D721Med (cell line): Measurements from ENCODE around the gene TPTE2.
A peak's percentile ranks its signal among the peaks of the same experiment; 100 is the strongest.
"Not testable (repeated sequence)": the region's sequence is repeated elsewhere in the genome, so short reads cannot be mapped to it uniquely, and the experiment has no call there.

ENCODE experiments used
- DNase-seq: peaks from one replicate; pipeline ENCODE4 v3.0.0; 2011; ENCODE audit warnings: low spot score; ENCODE audit not compliant: insufficient read length
- FAIRE-seq: peaks from 2 replicates; lab custom pipeline; 2011; peaks lifted over from hg19 to GRCh38; lab: Jason Lieb, UNC
- TF ChIP-seq, protein P1 (sequence below): IDR thresholded peaks from 2 replicates; pipeline ENCODE4 v1.5.1; 2012; ENCODE audit warnings: mild to moderate bottlenecking, control low read depth; ENCODE audit not compliant: insufficient read depth; ENCODE audit errors: missing control alignments

The TPTE2 gene

GRCh38 chr13:19439056-19439686 is 122.2 kb downstream of the TPTE2 start:
- DNase-seq, FAIRE-seq: not testable (repeated sequence)
- TF ChIP-seq, protein P1, sequence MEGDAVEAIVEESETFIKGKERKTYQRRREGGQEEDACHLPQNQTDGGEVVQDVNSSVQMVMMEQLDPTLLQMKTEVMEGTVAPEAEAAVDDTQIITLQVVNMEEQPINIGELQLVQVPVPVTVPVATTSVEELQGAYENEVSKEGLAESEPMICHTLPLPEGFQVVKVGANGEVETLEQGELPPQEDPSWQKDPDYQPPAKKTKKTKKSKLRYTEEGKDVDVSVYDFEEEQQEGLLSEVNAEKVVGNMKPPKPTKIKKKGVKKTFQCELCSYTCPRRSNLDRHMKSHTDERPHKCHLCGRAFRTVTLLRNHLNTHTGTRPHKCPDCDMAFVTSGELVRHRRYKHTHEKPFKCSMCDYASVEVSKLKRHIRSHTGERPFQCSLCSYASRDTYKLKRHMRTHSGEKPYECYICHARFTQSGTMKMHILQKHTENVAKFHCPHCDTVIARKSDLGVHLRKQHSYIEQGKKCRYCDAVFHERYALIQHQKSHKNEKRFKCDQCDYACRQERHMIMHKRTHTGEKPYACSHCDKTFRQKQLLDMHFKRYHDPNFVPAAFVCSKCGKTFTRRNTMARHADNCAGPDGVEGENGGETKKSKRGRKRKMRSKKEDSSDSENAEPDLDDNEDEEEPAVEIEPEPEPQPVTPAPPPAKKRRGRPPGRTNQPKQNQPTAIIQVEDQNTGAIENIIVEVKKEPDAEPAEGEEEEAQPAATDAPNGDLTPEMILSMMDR: peak; percentile 26

DNA sequence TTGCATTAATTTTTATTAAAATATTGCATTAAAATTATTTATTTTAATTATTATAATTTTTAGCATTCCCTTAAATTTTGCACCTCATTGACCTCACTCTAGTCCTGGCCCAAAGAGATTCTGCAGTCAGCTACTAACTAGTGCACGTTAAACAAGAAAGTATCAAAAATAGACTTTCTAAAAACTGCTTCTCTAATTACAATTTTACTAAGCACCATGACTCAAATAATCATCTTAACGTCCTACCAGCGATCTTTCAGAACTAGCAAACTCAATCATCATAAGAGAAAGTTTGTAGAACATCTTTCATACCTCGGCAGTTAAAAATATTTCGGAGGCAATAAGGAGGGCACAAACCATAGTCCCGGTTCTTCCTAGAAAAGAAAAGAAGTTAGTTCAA is 123.6 kb downstream of the TPTE2 start:
- FAIRE-seq, DNase-seq: not testable (repeated sequence)

- FAIRE-seq, DNase-seq: not testable (repeated sequence)
These were observed 139.1 kb downstream of the TPTE2 start for GRCh38 chr13:19422236-19422635.

DNA sequence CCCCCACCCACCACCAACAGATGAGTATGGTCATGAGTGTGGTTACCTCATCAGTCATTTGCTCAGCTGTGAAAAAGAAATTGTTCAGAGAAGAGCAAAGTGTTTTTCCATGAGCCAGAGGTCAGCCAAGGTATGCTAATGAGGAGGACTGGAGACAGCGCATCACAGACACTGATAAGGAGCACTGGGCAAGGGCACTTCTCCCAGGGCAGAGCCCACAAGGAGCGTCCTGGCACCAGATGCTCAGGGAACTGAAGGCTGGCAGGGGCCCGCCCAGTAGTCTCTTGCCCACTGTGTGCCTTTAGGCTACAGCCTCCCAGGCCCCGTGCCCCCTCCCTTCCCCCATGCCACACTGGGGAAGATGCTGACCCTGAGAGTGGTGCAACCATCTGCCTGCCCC is 148.8 kb downstream of the TPTE2 start:
- not testable (repeated sequence) for DNase-seq, FAIRE-seq

GRCh38 chr13:19382746-19383511 is 178.4 kb downstream of the TPTE2 start:
- not testable (repeated sequence) for FAIRE-seq, DNase-seq

- TF ChIP-seq, protein P1: no peak
- no peak for DNase-seq
- no peak for FAIRE-seq
These were observed 179.2 kb downstream of the TPTE2 start for GRCh38 chr13:19382111-19382510.
